ENCODE measurements around the gene HERPUD2.

Gene HERPUD2

GRCh38 chr7:35694784-35695472, at the start of gene HERPUD2:
Gene HERPUD2 (minus strand): TSS chr7:35695135. CDS start chr7:35694330, 805 bp downstream.
- TF ChIP-seq CTCF (IDR thresholded peaks at IDR 0.05) = no peak

- TF ChIP-seq CTCF (IDR thresholded peaks at IDR 0.05) = no peak
Measured at GRCh38 chr7:35738889-35739288, 44.0 kb upstream of the HERPUD2 start.

- TF ChIP-seq CTCF (IDR thresholded peaks at IDR 0.05) = no peak
Measured at GRCh38 chr7:35736725-35737124, 41.8 kb upstream of the HERPUD2 start.

- no peak for TF ChIP-seq CTCF (IDR thresholded peaks at IDR 0.05)
Measured at GRCh38 chr7:35735396-35735795, 40.5 kb upstream of the HERPUD2 start.

GRCh38 chr7:35734001-35734483, 39.1 kb upstream of the HERPUD2 start:
- TF ChIP-seq CTCF (IDR thresholded peaks at IDR 0.05) = no peak

- no peak for TF ChIP-seq CTCF (IDR thresholded peaks at IDR 0.05)
Measured at GRCh38 chr7:35731349-35731748, 36.4 kb upstream of the HERPUD2 start.

- TF ChIP-seq CTCF (IDR thresholded peaks at IDR 0.05) = no peak
Measured at GRCh38 chr7:35729061-35729783, 34.3 kb upstream of the HERPUD2 start.

All from LNCAP (cell line).